Smooth muscle cell (in vitro differentiated cells): ENCODE results near the gene DIAPH2. TPM values are rescaled to one million over a fixed set of nuclear protein-coding genes. Genes with fewer than 3 reads are reported as not detected.

Experiments used
- DNase-seq: peaks from one replicate; lab custom pipeline; 2025; ENCODE audit not compliant: unreplicated experiment; lab: John Stamatoyannopoulos, UW
- H2AFZ ChIP-seq: fragments of 200-600 bp; sonication (generic); 2 replicates; pipeline ENCODE4 v1.6.0; 2016; ENCODE audit warnings: antibody characterized with exemption, low read depth, mild to moderate bottlenecking
- H3F3A ChIP-seq: fragments of 200-600 bp; sonication (generic); 2 replicates; pipeline ENCODE4 v1.6.0; 2017; ENCODE audit warnings: antibody characterized with exemption, low read depth
- H3K27ac ChIP-seq: fragments of 200-600 bp; sonication (generic); 2 replicates; pipeline ENCODE4 v1.5.1; 2016; ENCODE audit warnings: low read depth, mild to moderate bottlenecking
- H3K27me3 ChIP-seq: fragments of 200-600 bp; sonication (generic); 2 replicates; pipeline ENCODE4 v1.6.1; 2016; ENCODE audit warnings: low read depth, mild to moderate bottlenecking
- H3K36me3 ChIP-seq: fragments of 200-600 bp; sonication (generic); 2 replicates; pipeline ENCODE4 v1.5.1; 2016; ENCODE audit warnings: low read depth
- H3K4me1 ChIP-seq: fragments of 200-600 bp; sonication (generic); 2 replicates; pipeline ENCODE4 v1.5.1; 2016; ENCODE audit warnings: low read depth
- H3K4me2 ChIP-seq: fragments of 200-600 bp; sonication (generic); 2 replicates; pipeline ENCODE4 v1.6.0; 2016; ENCODE audit warnings: mild to moderate bottlenecking
- H3K4me3 ChIP-seq: fragments of 200-600 bp; sonication (generic); 2 replicates; pipeline ENCODE4 v1.5.1; 2016; ENCODE audit warnings: mild to moderate bottlenecking
- H3K79me2 ChIP-seq: fragments of 200-600 bp; sonication (generic); 2 replicates; pipeline ENCODE4 v1.6.0; 2016; ENCODE audit warnings: low read depth, mild to moderate bottlenecking
- H3K9ac ChIP-seq: fragments of 200-600 bp; sonication (generic); 2 replicates; pipeline ENCODE4 v1.6.0; 2016; ENCODE audit warnings: low read depth
- H3K9me3 ChIP-seq: fragments of 200-600 bp; sonication (generic); replicated peaks from 2 replicates; pipeline ENCODE4 v1.5.1; 2016; ENCODE audit warnings: low read depth
- H4K20me1 ChIP-seq: fragments of 200-600 bp; sonication (generic); 2 replicates; pipeline ENCODE4 v1.6.0; 2016; ENCODE audit warnings: low read depth
- CTCF ChIP-seq: fragments of 200-600 bp; sonication (generic); IDR thresholded peaks from 2 replicates; pipeline ENCODE4 v1.5.1; 2017; ENCODE audit warnings: borderline replicate concordance, mild to moderate bottlenecking, antibody characterized with exemption; ENCODE audit not compliant: insufficient read depth, poor library complexity, severe bottlenecking
- WGBS: methylation state at CpG from one replicate; pipeline ENCODE4 v1.1.7; 2016; ENCODE audit warnings: low lambda C conversion rate; 5-methylcytosine and 5-hydroxymethylcytosine counted together
- polyA plus RNA-seq: library from polyadenylated mRNA; unstranded; fragments of >200 nt; fragmentation: Nextera tagmentation; extraction: Ambion mirVana; gene quantifications from 2 replicates; pipeline ENCODE4 v1.2.1, GENCODE V29; 2016
- total RNA-seq: library from RNA; depleted of rRNA; stranded (reverse); fragments of >200 nt; gene quantifications from 2 replicates; pipeline ENCODE4 v1.2.3, GENCODE V29; 2014

Gene DIAPH2
- total and polyA plus RNA-seq, 2 experiments from 2014 or later = 12.8 to 19.9 TPM

DNA sequence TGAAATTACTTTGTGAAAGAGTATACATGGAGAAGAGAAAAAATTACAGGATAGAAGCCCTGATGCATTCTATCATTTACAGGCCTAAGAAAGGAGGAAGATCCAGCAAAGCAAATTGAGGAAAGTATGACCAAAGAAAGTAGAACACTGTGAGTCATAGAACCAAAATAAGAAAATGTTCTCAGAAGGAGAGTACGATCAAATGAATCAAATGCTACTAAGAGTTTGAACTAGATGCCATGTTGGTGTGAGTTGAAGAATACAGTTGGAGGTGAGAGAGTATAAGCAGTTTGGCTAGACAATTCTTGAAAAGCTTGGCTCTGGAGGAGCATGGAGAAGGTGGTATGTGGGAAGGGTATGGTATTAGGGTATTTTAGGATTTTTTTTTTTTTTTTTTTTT is 360.8 kb downstream of the DIAPH2 start:
- Histone ChIP-seq H3K4me1 (no peaks in the 10 kb centered on the region), H3K27ac (no peak overlapping the region), H3K4me3 (no peak overlapping the region), H3K36me3 (no peaks in the 10 kb centered on the region), H3K9me3 (no peaks in the 10 kb centered on the region), H3F3A (no peaks in the 10 kb centered on the region), H3K79me2 (no peaks in the 10 kb centered on the region), H3K4me2 (no peak overlapping the region), H4K20me1 (no peaks in the 10 kb centered on the region), H3K9ac (no peak overlapping the region), H2AFZ (no peak overlapping the region), H3K27me3 (no peaks in the 10 kb centered on the region)
- WGBS = 94% methylated on average over 1 of the region's 1 CpG
- DNase-seq = no peak
- TF ChIP-seq CTCF = no peak

GRCh38 chrX:97046867-97047266 is 362.2 kb downstream of the DIAPH2 start:
- H3K9me3 ChIP-seq = no peaks in the 10 kb centered on the region
- H3K4me2 ChIP-seq = no peak overlapping the region
- WGBS = 98% methylated on average over 3 of the region's 3 CpGs
- H3K4me1 ChIP-seq = no peaks in the 10 kb centered on the region
- no peak overlapping the region for H3K9ac ChIP-seq
- no peaks in the 10 kb centered on the region for H3F3A ChIP-seq
- H3K27me3 ChIP-seq = no peaks in the 10 kb centered on the region
- no peak for TF ChIP-seq CTCF
- no peak overlapping the region for H3K4me3 ChIP-seq
- H3K79me2 ChIP-seq = no peaks in the 10 kb centered on the region
- no peaks in the 10 kb centered on the region for H4K20me1 ChIP-seq
- DNase-seq = no peak
- H2AFZ ChIP-seq = no peak overlapping the region
- no peak overlapping the region for H3K27ac ChIP-seq
- H3K36me3 ChIP-seq = no peaks in the 10 kb centered on the region

- Histone ChIP-seq H3K79me2 (no peaks in the 10 kb centered on the region), H4K20me1 (no peaks in the 10 kb centered on the region), H3K9me3 (no peaks in the 10 kb centered on the region), H3K4me3 (no peak overlapping the region), H3K27me3 (no peaks in the 10 kb centered on the region), H3K4me2 (no peak overlapping the region), H3K27ac (no peak overlapping the region), H2AFZ (no peak overlapping the region), H3F3A (no peaks in the 10 kb centered on the region), H3K9ac (no peak overlapping the region), H3K4me1 (no peaks in the 10 kb centered on the region), H3K36me3 (no peaks in the 10 kb centered on the region)
- WGBS = 85% methylated on average over 2 of the region's 2 CpGs
- no peak for DNase-seq
- TF ChIP-seq CTCF = no peak
These were observed 365.8 kb downstream of the DIAPH2 start for GRCh38 chrX:97050392-97050791.

DNA sequence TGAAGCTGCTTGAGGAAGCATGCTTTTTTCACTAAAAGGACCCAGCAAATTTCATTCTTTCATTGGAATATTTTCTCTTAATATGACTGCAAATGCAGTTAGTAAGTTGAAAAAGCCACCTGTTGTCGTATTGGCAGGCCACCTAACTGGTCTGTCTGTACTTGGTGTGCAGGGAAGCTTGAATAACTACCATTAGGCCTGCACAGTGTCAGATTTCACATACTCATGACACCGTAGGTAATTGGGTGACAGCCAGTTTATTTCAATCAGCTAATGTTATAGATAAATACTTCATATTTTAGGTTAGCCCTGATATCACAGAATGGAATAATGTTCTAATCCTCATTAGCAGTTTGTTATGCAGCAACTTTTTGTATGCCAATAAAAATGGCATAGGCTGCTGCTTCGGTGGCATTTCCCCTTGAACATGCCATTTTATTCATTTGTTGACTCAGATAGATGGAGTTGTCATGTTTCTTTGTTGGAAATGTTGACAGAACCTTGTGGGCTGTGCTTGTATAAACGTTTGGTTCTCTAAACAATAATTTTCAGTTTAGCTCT is 372.8 kb downstream of the DIAPH2 start:
- no peak overlapping the region for H3K9ac ChIP-seq
- no peak overlapping the region for H2AFZ ChIP-seq
- no peak overlapping the region for H3K4me3 ChIP-seq
- H3F3A ChIP-seq = no peaks in the 10 kb centered on the region
- no peak for DNase-seq
- no peaks in the 10 kb centered on the region for H3K4me1 ChIP-seq
- H3K79me2 ChIP-seq = no peaks in the 10 kb centered on the region
- no peaks in the 10 kb centered on the region for H3K9me3 ChIP-seq
- H3K27me3 ChIP-seq = no peaks in the 10 kb centered on the region
- WGBS = 79% methylated on average over 4 of the region's 4 CpGs
- H3K36me3 ChIP-seq = no peaks in the 10 kb centered on the region
- H3K27ac ChIP-seq = no peak overlapping the region
- no peak overlapping the region for H3K4me2 ChIP-seq
- H4K20me1 ChIP-seq = no peaks in the 10 kb centered on the region
- TF ChIP-seq CTCF = no peak
